NCI-H748 (cell line): ENCODE measurements around the gene TBC1D2.
A peak's percentile ranks its signal among the peaks of the same experiment; 100 is the strongest.

Source experiments
- DNase-seq: peaks from one replicate; lab custom pipeline; 2025; ENCODE audit not compliant: unreplicated experiment; lab: John Stamatoyannopoulos, UW

The TBC1D2 gene

GRCh38 chr9:98172604-98173003 is 82.8 kb downstream of the TBC1D2 start:
- peak; percentile 98 for DNase-seq

- no peak for DNase-seq
These were observed 84.1 kb downstream of the TBC1D2 start for GRCh38 chr9:98171176-98171925.

GRCh38 chr9:98168941-98169488 is 86.4 kb downstream of the TBC1D2 start:
- no peak for DNase-seq

- no peak for DNase-seq
These were observed 87.2 kb downstream of the TBC1D2 start for GRCh38 chr9:98168153-98168780.

- DNase-seq: no peak
These were observed 90.5 kb downstream of the TBC1D2 start for GRCh38 chr9:98164912-98165311.

- DNase-seq: no peak
These were observed 92.8 kb downstream of the TBC1D2 start for GRCh38 chr9:98162613-98163012.

GRCh38 chr9:98161851-98162250 is 93.6 kb downstream of the TBC1D2 start:
- no peak for DNase-seq

- no peak for DNase-seq
These were observed 95.7 kb downstream of the TBC1D2 start for GRCh38 chr9:98159790-98160189.

- DNase-seq: no peak
These were observed 96.1 kb downstream of the TBC1D2 start for GRCh38 chr9:98159301-98159700.

- DNase-seq: peak; percentile 63
These were observed 97.2 kb downstream of the TBC1D2 start for GRCh38 chr9:98158071-98158831.

GRCh38 chr9:98157372-98157771 is 98.1 kb downstream of the TBC1D2 start:
- DNase-seq: no peak

- no peak for DNase-seq
These were observed 100.8 kb downstream of the TBC1D2 start for GRCh38 chr9:98154678-98155077.

- no peak for DNase-seq
These were observed 102.9 kb downstream of the TBC1D2 start for GRCh38 chr9:98152526-98152925.

- no peak for DNase-seq
These were observed 104.7 kb downstream of the TBC1D2 start for GRCh38 chr9:98150721-98151120.

GRCh38 chr9:98150164-98150563 is 105.3 kb downstream of the TBC1D2 start:
- DNase-seq: no peak

GRCh38 chr9:98149422-98149821 is 106.0 kb downstream of the TBC1D2 start:
- DNase-seq: no peak
